Measurements from ENCODE around the gene GRAMD2A. TPM values are rescaled to one million over a fixed set of nuclear protein-coding genes. Genes with fewer than 3 reads are reported as not detected.

GRAMD2A gene
- total and polyA plus RNA-seq, 4 donors, result 4.0 to 25.2 (median 10.7) TPM

DNA sequence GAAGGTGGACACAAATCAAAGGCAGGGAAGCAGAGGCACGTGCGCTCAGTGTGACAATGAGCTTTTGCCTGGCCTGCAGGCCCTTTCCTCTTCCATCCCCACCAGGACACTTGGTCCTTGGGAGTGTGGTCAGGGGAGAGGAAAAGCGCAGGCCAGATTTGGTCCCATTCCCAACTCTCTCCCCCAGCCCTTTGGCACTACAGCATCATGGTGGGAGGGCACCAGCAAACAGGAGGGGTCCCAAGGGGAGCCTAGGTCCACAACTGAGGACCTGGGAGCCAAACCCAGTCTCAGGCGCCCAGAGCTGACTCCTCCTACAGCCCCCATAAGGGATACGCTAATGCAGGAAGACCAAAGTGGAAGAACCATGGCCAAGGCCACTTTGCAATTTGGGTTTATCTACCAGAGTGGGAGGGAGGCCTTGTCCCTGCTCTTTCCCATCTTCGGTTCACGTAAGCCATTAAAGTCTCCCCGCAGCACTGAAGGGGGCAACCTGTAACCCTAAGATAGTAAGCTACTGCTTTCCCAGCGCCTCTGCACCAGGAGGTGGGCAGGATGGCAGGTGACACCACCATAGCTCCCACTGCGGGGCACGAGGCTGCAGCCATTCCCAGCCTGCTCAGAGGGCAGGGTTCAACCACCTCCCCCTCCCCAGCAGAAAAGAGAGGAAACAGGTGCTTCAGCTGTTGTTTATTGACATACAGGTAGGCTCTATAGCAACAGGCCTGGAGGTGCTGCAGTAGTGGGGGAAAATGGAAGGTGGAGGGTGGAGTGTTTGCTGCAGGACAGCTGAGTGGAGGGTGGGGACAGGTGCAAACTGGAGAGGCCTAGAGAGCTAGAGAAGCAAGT, 993 bp upstream of the GRAMD2A start:
- H3K4me1 ChIP-seq (ENCODE audit: control insufficient read depth in 5 of 5, insufficient read depth in 5 of 5, low read length in 5 of 5), result peaks cover 0 to 5% (median 0%) of the 10 kb centered on the region in 5 donors
- DNase-seq (no peak), ATAC-seq (ENCODE audit: insufficient read depth, low FRiP score) (no peak)
- H3K27me3 ChIP-seq (ENCODE audit: control insufficient read depth in 3 of 3, insufficient read depth in 3 of 3, low read length in 2 of 3), result peaks cover 0 to 4% (median 3%) of the 10 kb centered on the region in 3 donors
- no peak overlapping the region for H3K4me3 ChIP-seq
- peaks cover 17 to 46% (median 36%) of the 10 kb centered on the region in 4 donors for H3K36me3 ChIP-seq (ENCODE audit: control insufficient read depth in 4 of 4, insufficient read depth in 4 of 4, low read length in 4 of 4)
- no peaks in the 10 kb centered on the region for H3K9me3 ChIP-seq (ENCODE audit: control insufficient read depth in 4 of 4, insufficient read depth in 3 of 4, low read length in 3 of 4)
- H3K9ac ChIP-seq (ENCODE audit: insufficient read depth in 1 of 2, low read length in 2 of 2), result no peak overlapping the region
- TF ChIP-seq, protein P1, sequence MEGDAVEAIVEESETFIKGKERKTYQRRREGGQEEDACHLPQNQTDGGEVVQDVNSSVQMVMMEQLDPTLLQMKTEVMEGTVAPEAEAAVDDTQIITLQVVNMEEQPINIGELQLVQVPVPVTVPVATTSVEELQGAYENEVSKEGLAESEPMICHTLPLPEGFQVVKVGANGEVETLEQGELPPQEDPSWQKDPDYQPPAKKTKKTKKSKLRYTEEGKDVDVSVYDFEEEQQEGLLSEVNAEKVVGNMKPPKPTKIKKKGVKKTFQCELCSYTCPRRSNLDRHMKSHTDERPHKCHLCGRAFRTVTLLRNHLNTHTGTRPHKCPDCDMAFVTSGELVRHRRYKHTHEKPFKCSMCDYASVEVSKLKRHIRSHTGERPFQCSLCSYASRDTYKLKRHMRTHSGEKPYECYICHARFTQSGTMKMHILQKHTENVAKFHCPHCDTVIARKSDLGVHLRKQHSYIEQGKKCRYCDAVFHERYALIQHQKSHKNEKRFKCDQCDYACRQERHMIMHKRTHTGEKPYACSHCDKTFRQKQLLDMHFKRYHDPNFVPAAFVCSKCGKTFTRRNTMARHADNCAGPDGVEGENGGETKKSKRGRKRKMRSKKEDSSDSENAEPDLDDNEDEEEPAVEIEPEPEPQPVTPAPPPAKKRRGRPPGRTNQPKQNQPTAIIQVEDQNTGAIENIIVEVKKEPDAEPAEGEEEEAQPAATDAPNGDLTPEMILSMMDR (IDR thresholded peaks at IDR 0.05; ENCODE audit: control extremely low read depth, extremely low read depth), result no peak
- WGBS, 2 donors, result 71 to 75% methylated on average over 11 of the region's 11 CpGs
- peak overlapping the region in 1 of 2 donors; percentile 72 for H3K27ac ChIP-seq (ENCODE audit: low read depth in 1 of 2, low read length in 1 of 2)

DNA sequence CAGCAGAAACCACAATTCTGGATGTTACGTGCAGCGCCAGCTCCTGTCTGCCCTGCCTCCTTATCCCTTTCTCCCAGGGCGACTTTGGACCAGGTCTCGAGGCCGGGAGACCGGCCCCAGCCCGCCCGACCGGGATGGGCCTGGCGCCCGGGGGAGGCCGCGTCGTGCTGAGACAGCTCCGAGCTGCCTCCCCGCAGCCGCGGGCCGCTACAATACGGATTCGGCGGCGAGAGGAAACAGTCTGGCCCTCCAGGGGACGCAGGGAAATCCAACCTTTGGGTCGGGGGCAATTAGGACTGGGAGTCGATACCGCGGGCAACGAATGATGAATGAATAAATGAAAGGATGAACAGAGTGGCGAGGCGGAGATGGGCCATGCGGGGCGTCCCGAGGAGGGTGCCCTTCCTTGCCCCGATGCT, 537 bp downstream of the GRAMD2A start:
- Histone ChIP-seq H3K36me3 (ENCODE audit: control insufficient read depth in 4 of 4, insufficient read depth in 4 of 4, low read length in 4 of 4) (peaks cover 13 to 34% (median 22%) of the 10 kb centered on the region in 4 donors), H3K27ac (ENCODE audit: low read depth in 1 of 2, low read length in 1 of 2) (peak overlapping the region in 1 of 2 donors; percentile 79), H3K4me1 (ENCODE audit: control insufficient read depth in 5 of 5, insufficient read depth in 5 of 5, low read length in 5 of 5) (peaks cover 0 to 2% (median 0%) of the 10 kb centered on the region in 5 donors), H3K4me3 (peak overlapping the region; percentile 8), H3K9me3 (ENCODE audit: control insufficient read depth in 4 of 4, insufficient read depth in 3 of 4, low read length in 3 of 4) (no peaks in the 10 kb centered on the region), H3K9ac (ENCODE audit: insufficient read depth in 1 of 2, low read length in 2 of 2) (peak overlapping the region in 1 of 2 donors; percentile 46), H3K27me3 (ENCODE audit: control insufficient read depth in 3 of 3, insufficient read depth in 3 of 3, low read length in 2 of 3) (peaks cover 0 to 4% (median 3%) of the 10 kb centered on the region in 3 donors)
- no peak for ATAC-seq (ENCODE audit: insufficient read depth, low FRiP score)
- TF ChIP-seq, protein P1 (IDR thresholded peaks at IDR 0.05; ENCODE audit: control extremely low read depth, extremely low read depth), result no peak
- 13 to 16% methylated on average over 35 of the region's 35 CpGs for WGBS, 2 donors
- peak in 1 of 3 donors; percentile 24 for DNase-seq

DNA sequence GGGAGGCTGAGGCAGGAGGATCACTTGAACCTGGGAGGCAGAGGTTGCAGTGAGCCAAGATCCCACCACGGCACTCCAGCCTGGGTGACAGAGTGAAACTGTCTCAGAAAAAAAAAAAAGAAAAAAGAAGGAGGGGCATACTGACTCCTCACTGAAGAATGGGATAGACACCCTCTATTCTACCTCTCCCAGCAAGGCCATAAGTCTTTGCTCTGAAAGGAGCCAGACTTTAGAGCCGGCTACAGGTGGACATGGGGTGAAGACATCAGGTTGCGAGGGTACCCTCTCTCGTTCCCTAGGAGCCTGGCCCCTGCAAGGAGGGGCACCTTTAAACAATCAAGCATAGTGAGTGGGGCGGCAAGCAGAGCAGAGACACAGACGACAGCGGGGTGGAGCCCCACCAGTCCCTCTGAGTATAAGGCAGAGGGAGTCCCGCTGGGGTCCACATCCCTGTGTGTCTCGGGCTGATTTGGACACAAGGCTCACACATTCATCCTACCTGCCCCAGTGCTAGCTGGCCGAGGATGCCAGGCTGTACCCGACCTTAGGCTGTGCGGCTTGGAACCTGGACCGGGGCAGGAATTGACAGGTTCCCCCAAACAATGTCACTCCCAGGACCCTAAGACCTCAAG, 1.1 kb downstream of the GRAMD2A start:
- Histone ChIP-seq H3K27ac (ENCODE audit: low read depth in 1 of 2, low read length in 1 of 2) (peak overlapping the region in 1 of 2 donors; percentile 79), H3K4me3 (peak overlapping the region; percentile 8), H3K36me3 (ENCODE audit: control insufficient read depth in 4 of 4, insufficient read depth in 4 of 4, low read length in 4 of 4) (peaks cover 12 to 29% (median 18%) of the 10 kb centered on the region in 4 donors), H3K9me3 (ENCODE audit: control insufficient read depth in 4 of 4, insufficient read depth in 3 of 4, low read length in 3 of 4) (no peaks in the 10 kb centered on the region), H3K27me3 (ENCODE audit: control insufficient read depth in 3 of 3, insufficient read depth in 3 of 3, low read length in 2 of 3) (peaks cover 0 to 4% (median 3%) of the 10 kb centered on the region in 3 donors), H3K4me1 (ENCODE audit: control insufficient read depth in 5 of 5, insufficient read depth in 5 of 5, low read length in 5 of 5) (peaks cover 0 to 2% (median 0%) of the 10 kb centered on the region in 5 donors), H3K9ac (ENCODE audit: insufficient read depth in 1 of 2, low read length in 2 of 2) (no peak overlapping the region)
- WGBS, 2 donors, result 68 to 80% methylated on average over 13 of the region's 13 CpGs
- no peak for DNase-seq
- no peak for ATAC-seq (ENCODE audit: insufficient read depth, low FRiP score)
- TF ChIP-seq, protein P1 (IDR thresholded peaks at IDR 0.05; ENCODE audit: control extremely low read depth, extremely low read depth), result no peak

Data from lung (tissue), 12 donors.